Astrocyte of the hippocampus (primary cell): ENCODE results near the gene KCNT2.
"Not testable (repeated sequence)": the region's sequence is repeated elsewhere in the genome, so short reads cannot be mapped to it uniquely, and the experiment has no call there.

ENCODE experiments used
- DNase-seq: peaks from one replicate; pipeline ENCODE4 v3.0.0; 2011; ENCODE audit warnings: low read depth, low spot score

Gene KCNT2

GRCh38 chr1:196608390-196609369, at the start of gene KCNT2:
Gene KCNT2 (minus strand): TSS chr1:196608440. CDS start chr1:196608309, 131 bp downstream.
- peak; percentile 82 for DNase-seq

GRCh38 chr1:196655494-196655893, 47.3 kb upstream of the KCNT2 start:
- DNase-seq, result no peak

- no peak for DNase-seq
These were observed 46.8 kb upstream of the KCNT2 start for GRCh38 chr1:196655071-196655470.

GRCh38 chr1:196654271-196654670, 46.0 kb upstream of the KCNT2 start:
- DNase-seq, result no peak

GRCh38 chr1:196651637-196652215, 43.5 kb upstream of the KCNT2 start, which contains the start of gene CFH:
Gene CFH (plus strand): TSS chr1:196652043. CDS start chr1:196652118, 75 bp downstream.
- DNase-seq, result peak; percentile 92

- no peak for DNase-seq
These were observed 42.8 kb upstream of the KCNT2 start for GRCh38 chr1:196651079-196651478.

GRCh38 chr1:196650403-196650802, 42.2 kb upstream of the KCNT2 start:
- DNase-seq, result no peak

GRCh38 chr1:196649990-196650389, 41.8 kb upstream of the KCNT2 start:
- DNase-seq, result no peak

- no peak for DNase-seq
These were observed 32.7 kb upstream of the KCNT2 start for GRCh38 chr1:196640976-196641375.

- DNase-seq, result not testable (repeated sequence)
These were observed 31.1 kb upstream of the KCNT2 start for GRCh38 chr1:196639291-196639690.

GRCh38 chr1:196638466-196638865, 30.2 kb upstream of the KCNT2 start:
- no peak for DNase-seq

- no peak for DNase-seq
These were observed 29.4 kb upstream of the KCNT2 start for GRCh38 chr1:196637606-196638005.

- no peak for DNase-seq
These were observed 20.6 kb upstream of the KCNT2 start for GRCh38 chr1:196628838-196629237.

GRCh38 chr1:196623079-196623478, 14.8 kb upstream of the KCNT2 start:
- no peak for DNase-seq

GRCh38 chr1:196619721-196620120, 11.5 kb upstream of the KCNT2 start:
- DNase-seq, result no peak

- DNase-seq, result no peak
These were observed 3.6 kb upstream of the KCNT2 start for GRCh38 chr1:196611873-196612272.

- no peak for DNase-seq
These were observed 1.1 kb upstream of the KCNT2 start for GRCh38 chr1:196609370-196609737.

GRCh38 chr1:196607981-196608380, 259 bp downstream of the KCNT2 start:
- DNase-seq, result no peak

- no peak for DNase-seq
These were observed 4.6 kb downstream of the KCNT2 start for GRCh38 chr1:196603651-196604050.

GRCh38 chr1:196598942-196599748, 9.1 kb downstream of the KCNT2 start:
- no peak for DNase-seq

GRCh38 chr1:196594700-196595099, 13.5 kb downstream of the KCNT2 start:
- no peak for DNase-seq

GRCh38 chr1:196593955-196594354, 14.3 kb downstream of the KCNT2 start:
- no peak for DNase-seq
